PFSK-1 (cell line): Measurements from ENCODE around the gene GALK1.

Experiments
- POLR2AphosphoS5 ChIP-seq: IDR thresholded peaks from 2 replicates; pipeline ENCODE4 v1.6.1; 2012; ENCODE audit warnings: low read depth, mild to moderate bottlenecking, control low read depth, low read length, moderate library complexity
- SIN3A ChIP-seq: IDR thresholded peaks from 2 replicates; pipeline ENCODE4 v1.6.1; 2012; ENCODE audit warnings: mild to moderate bottlenecking, low read length, moderate library complexity, borderline replicate concordance; ENCODE audit not compliant: insufficient read depth
- TAF1 ChIP-seq: IDR thresholded peaks from 2 replicates; pipeline ENCODE4 v1.6.1; 2012; ENCODE audit warnings: low read length, control low read depth, borderline replicate concordance; ENCODE audit not compliant: insufficient read depth

GRCh38 chr17:75767881-75768280 lies 2.9 kb upstream of the GALK1 start:
- TF ChIP-seq POLR2AphosphoS5 = no peak
- no peak for TF ChIP-seq SIN3A
- no peak for TF ChIP-seq TAF1
